GM19468 (cell line): Measurements from ENCODE around the gene FETUB.

Experiments
- ATAC-seq: cut with Tn5 transposase; IDR thresholded peaks from one replicate; pipeline ENCODE4 v1.9.1; 2021; ENCODE audit warnings: mild to moderate bottlenecking, moderate library complexity, moderate number of reproducible peaks; ENCODE audit not compliant: unreplicated experiment; ENCODE audit errors: extremely low read depth

The FETUB gene

DNA sequence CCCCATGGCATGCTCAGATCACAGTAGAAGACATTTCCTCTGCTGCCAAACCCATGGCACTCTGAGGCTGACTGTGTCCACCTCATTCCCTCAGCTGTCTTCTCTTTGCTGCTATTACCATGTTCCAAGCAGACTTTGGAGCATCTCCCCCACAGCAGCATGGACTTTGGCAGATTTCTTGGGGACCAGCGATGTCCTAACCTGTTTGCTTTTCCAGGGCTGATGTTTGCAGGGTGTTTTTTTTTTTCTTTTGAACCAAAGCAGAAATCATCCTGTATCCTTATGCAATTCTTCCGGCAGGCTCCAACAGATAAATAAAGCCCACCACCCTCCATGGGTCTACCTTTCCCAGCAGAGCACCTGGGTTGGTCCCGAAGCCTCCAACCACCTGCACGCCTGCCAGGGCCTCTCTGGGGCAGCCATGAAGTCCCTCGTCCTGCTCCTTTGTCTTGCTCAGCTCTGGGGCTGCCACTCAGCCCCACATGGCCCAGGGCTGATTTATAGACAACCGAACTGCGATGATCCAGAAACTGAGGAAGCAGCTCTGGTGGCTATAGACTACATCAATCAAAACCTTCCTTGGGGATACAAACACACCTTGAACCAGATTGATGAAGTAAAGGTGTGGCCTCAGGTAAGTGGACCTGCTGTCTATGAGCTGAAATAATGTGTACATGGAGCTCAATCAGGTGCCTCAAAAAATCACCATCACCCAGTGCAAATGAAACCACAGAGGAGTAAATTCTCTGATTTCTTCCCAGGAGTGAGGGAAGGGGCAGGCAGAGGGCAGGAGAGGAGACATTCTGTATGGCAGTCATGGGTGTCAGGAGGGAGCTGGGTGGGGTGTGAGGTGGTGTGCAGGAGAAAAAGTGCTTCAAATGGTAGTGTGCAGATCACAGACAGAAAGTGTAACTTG lies 27.2 kb upstream of the FETUB start, which contains the start of gene AHSG:
Gene AHSG (plus strand): TSS at position 340 of the 916 bp plus-strand sequence. CDS start 82 bp downstream, at position 422.
- no peak for ATAC-seq

GRCh38 chr3:186613637-186614265 lies 26.4 kb upstream of the FETUB start:
- no peak for ATAC-seq

DNA sequence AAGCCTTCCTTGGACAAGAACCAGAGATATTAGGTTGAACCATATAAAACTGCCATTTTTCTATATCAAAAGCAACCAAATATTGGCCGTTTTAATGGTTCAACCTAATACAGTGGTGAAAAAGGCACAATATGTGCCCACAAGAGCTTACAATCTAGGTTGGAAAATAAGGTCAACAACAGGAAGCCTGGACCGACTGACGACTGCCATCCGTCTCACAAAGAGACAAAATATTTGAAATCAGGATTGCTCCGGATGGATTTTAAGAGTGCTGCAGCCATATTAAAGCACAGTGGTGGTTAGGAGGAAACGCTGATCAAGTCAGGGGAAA lies 26.0 kb upstream of the FETUB start:
- ATAC-seq = no peak

GRCh38 chr3:186614597-186615483 lies 25.4 kb upstream of the FETUB start:
- ATAC-seq = no peak

DNA sequence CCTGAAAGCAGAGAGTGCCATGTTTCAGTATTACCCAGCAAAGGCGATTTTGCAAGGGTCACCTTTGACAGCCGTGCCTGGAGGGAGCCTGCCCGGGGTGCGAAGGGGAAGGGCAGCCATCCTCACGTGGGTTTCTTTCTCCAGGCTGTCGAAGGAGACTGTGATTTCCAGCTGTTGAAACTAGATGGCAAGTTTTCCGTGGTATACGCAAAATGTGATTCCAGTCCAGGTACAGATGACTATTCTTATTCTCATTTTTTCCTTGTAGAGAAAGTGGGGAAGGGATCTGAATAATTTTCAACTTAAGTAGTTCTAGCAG lies 23.9 kb upstream of the FETUB start:
- no peak for ATAC-seq

DNA sequence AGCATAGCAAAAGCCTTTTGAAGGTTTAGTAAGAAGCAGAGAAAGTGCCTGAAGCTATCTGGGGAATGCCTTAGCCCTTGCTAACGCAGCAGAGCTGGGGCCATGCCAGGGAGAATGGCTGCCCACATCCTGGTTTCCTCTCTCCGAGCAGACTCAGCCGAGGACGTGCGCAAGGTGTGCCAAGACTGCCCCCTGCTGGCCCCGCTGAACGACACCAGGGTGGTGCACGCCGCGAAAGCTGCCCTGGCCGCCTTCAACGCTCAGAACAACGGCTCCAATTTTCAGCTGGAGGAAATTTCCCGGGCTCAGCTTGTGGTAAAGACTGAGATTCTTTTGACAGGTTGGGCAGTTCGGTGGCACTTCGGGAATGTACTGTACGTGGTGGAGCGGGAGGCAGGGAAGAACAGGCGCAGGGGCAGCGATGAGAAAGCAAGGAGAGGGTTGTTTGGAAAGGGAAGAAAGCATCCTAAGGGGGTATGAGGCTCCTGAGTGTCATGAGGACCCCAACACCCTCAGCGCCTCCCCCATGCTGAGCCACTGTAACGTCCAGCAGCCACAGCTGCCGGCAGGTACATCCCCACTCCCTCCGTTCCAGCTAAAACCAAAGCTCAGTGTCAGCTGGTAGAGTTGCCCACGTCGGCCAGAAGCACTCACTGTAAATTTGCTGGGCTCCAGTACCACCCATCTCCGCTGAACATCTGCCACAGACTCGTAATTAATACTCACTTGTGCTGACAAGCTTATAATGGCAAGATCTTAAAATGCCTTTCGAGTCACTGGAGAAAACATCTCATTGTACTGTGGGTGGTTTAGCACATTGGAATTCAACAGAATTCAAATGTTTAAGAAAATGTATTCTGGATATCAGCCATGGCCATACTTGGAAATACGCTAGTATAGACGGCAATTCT lies 22.9 kb upstream of the FETUB start:
- ATAC-seq = no peak

DNA sequence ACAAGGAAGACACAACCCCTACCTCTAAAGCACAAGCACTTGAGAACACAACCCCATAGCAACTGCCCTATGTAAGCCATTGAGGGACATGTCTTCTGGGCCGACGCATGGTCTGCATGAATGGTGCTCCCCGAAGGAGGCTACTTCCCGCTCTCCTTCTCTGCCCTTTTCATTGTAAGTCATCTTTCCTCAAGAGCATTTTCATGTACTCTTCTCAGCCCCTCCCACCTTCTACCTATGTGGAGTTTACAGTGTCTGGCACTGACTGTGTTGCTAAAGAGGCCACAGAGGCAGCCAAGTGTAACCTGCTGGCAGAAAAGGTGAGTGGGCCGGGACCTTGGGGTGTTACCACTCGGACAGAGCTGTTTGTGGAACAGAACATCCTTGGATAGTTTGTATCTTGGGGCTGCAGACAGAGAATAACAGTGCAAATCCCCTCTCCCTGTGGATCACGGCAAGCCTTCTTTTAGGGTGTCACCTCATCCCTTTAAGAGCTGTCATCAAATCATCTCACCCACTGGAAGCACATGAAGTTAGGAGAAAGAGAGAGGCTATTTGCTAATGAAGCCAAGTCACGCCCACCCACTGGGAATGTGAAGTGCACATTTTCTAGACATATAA lies 21.8 kb upstream of the FETUB start:
- no peak for ATAC-seq

- ATAC-seq = no peak
Measured at GRCh38 chr3:186619787-186620212, 20.4 kb upstream of the FETUB start.

- no peak for ATAC-seq
Measured at GRCh38 chr3:186620213-186621092, 19.7 kb upstream of the FETUB start.

GRCh38 chr3:186621894-186622650 lies 18.1 kb upstream of the FETUB start:
- no peak for ATAC-seq

- ATAC-seq = no peak
Measured at GRCh38 chr3:186622651-186623310, 17.4 kb upstream of the FETUB start.

DNA sequence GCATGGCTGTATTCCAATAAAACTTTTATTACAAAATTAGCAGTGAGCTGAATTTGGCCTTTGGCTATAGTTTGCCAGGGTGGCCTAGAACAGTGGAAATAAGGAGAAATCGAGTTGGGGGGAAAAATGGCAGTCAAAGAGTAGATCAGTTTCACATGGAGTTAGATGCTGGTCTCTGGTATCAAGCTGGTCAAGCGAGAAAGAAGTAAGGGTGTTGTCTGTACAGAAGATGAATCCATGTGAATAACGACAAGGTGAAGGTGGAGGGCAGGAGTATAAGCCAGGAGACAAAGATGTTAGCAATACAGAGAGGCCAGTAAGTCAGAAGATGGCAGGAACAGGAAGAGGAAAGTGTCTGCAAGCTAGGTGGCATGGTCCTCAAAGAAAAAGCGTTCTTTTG lies 15.6 kb upstream of the FETUB start:
- ATAC-seq = no peak

- ATAC-seq = no peak
Measured at GRCh38 chr3:186625600-186626042, 14.6 kb upstream of the FETUB start.

DNA sequence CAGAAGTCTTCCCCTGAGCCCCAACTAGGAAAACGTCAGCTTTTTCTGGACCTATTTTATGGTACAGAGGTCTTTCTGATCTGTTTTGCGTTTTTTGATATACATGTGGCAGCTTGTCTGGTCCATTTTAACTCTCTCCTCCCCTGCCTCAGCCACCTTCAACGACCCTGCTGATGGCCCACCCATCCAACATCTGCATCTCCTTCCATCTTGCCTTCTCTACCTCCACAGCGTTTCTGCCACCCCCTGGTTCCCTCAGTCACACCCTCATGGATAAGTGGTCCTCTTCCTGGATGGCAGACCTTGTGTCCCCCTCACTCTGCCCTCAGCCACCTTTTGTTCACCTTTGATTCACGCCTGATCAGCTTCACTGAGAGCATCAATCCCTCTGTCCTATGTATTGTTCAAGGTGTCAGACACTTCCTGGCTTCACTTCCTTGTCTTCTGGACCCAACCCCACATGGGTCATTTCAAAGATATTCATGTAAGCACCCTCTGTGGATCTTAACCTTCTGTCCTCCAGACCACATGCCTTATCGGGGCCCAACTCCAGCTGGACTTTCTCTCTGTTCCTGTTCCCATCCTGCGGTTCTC lies 13.8 kb upstream of the FETUB start:
- ATAC-seq = no peak

DNA sequence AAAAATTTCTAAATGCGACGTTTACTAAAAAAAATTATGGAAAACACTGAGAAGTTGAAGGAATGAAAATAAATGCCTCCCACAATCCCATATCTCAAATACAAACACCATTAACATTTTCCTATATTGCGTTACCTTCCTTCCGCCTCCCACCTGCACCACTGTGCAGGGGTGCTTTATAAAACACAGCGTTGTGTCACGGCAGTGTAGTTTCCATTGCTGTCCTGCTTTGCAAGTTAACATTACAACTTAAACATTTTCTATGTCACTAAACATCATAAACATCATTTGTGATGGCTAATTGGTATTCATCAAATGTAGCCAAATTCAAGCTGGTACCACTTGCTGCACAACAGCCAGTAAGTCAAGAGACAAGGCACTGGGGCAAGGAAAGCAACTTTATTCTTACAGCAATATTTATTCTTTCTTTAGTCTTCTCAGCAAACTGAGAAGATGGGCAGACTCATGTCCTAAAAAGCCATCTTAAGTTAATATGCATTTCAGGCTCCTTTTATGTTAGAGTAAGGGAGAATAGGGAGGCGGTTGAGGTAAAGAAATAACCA lies 12.3 kb upstream of the FETUB start:
- no peak for ATAC-seq

- no peak for ATAC-seq
Measured at GRCh38 chr3:186628756-186629155, 11.4 kb upstream of the FETUB start.
